Measurements from ENCODE around the gene IQGAP1. TPM values are rescaled to one million over a fixed set of nuclear protein-coding genes. Genes with fewer than 3 reads are reported as not detected.
A peak's percentile ranks its signal among the peaks of the same experiment; 100 is the strongest.

Gene IQGAP1
- total RNA-seq, 4 donors from 2014 or later: 238 to 358 (median 282) TPM

DNA sequence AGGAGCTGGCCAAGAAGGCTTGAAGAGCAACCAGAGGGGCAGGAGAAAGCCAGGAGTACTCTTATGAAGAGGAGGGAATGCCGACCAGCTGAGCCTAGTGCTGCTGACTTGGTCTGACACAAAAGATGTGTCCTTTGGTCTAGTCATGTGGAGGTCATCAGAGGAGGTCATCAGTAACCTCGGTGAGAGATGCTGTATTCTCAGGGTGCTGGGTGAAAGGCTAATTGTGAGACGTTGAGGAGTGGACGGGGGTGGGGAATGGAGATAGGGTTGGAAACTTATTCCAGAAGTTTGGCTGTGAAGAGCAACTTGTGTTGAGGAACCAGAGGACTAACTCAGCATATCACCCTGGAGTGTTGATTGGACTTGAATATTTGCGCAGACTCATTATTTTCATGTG lies 147.2 kb downstream of the IQGAP1 start:
- H3K36me3 ChIP-seq: peaks cover 0 to 5% (median 2%) of the 10 kb centered on the region in 3 donors
- peaks cover 0 to 59% (median 14%) of the 10 kb centered on the region in 4 donors for H3K4me1 ChIP-seq
- no peak overlapping the region for H3K4me3 ChIP-seq
- DNase-seq (ENCODE audit: low spot score in 2 of 2): no peak
- 60 to 65% methylated on average over 5 of the region's 5 CpGs for WGBS, 2 donors
- H3K27me3 ChIP-seq: no peaks in the 10 kb centered on the region
- H3K27ac ChIP-seq: peak overlapping the region in 1 of 4 donors; percentile 15
- no peak for TF ChIP-seq EP300 (IDR thresholded peaks at IDR 0.05)
- no peak for TF ChIP-seq POLR2A (IDR thresholded peaks at IDR 0.05)
- TF ChIP-seq, protein P1, sequence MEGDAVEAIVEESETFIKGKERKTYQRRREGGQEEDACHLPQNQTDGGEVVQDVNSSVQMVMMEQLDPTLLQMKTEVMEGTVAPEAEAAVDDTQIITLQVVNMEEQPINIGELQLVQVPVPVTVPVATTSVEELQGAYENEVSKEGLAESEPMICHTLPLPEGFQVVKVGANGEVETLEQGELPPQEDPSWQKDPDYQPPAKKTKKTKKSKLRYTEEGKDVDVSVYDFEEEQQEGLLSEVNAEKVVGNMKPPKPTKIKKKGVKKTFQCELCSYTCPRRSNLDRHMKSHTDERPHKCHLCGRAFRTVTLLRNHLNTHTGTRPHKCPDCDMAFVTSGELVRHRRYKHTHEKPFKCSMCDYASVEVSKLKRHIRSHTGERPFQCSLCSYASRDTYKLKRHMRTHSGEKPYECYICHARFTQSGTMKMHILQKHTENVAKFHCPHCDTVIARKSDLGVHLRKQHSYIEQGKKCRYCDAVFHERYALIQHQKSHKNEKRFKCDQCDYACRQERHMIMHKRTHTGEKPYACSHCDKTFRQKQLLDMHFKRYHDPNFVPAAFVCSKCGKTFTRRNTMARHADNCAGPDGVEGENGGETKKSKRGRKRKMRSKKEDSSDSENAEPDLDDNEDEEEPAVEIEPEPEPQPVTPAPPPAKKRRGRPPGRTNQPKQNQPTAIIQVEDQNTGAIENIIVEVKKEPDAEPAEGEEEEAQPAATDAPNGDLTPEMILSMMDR (IDR thresholded peaks at IDR 0.05): no peak
- no peaks in the 10 kb centered on the region for H3K9me3 ChIP-seq

DNA sequence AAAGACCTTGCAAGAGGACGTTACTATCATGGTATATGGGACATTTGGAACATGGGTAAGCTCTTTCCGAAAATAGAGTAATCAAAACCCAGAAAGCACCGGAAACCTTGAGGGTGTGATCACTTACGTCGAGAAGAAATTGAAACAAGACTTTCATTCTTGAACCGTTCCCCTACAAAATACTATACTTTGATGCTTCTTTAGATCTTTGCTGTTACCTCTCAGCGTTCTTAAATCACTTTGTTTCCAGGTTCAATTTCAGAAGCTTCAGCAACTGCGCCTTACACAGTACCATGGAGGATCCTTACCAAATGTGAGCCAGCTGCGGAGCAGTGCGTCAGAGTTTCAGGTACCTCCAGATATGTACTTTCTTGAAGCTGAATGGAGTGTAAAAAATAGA lies 151.7 kb downstream of the IQGAP1 start:
- Histone ChIP-seq H3K36me3 (peaks cover 0 to 27% (median 2%) of the 10 kb centered on the region in 3 donors), H3K9me3 (no peaks in the 10 kb centered on the region), H3K4me3 (no peak overlapping the region), H3K4me1 (peaks cover 0 to 25% (median 2%) of the 10 kb centered on the region in 4 donors), H3K27ac (no peak overlapping the region), H3K27me3 (no peaks in the 10 kb centered on the region)
- DNase-seq (ENCODE audit: low spot score in 2 of 2): no peak
- 88 to 92% methylated on average over 10 of the region's 10 CpGs for WGBS, 2 donors
- TF ChIP-seq POLR2A (IDR thresholded peaks at IDR 0.05) (no peak), EP300 (IDR thresholded peaks at IDR 0.05) (no peak)
- TF ChIP-seq, protein P1 (IDR thresholded peaks at IDR 0.05): no peak

DNA sequence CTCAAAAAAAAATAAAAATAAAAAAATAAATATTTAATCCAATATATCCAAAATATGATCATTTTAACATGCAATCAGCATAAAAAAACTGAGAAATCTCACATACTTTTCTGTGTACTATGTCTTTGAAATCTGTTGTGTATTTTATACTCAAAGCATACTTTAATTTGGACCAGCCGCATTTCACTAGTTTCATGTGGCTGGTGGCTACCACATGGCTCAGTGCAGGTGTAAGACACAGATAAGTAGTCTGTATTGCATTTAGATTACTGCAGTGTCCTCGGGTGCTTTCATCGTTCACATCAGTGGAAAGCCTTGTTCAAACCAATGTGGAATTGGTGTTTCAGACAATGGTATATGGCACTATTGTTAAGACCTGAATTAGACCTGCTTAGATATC lies 152.7 kb downstream of the IQGAP1 start:
- H3K27me3 ChIP-seq: no peaks in the 10 kb centered on the region
- H3K4me1 ChIP-seq: peaks cover 0 to 17% (median under 1%) of the 10 kb centered on the region in 4 donors
- no peak for DNase-seq (ENCODE audit: low spot score in 2 of 2)
- TF ChIP-seq POLR2A (IDR thresholded peaks at IDR 0.05) (no peak), EP300 (IDR thresholded peaks at IDR 0.05) (no peak)
- TF ChIP-seq, protein P1 (IDR thresholded peaks at IDR 0.05): no peak
- WGBS, 2 donors: 79 to 82% methylated on average over 3 of the region's 3 CpGs
- H3K9me3 ChIP-seq: no peaks in the 10 kb centered on the region
- H3K36me3 ChIP-seq: peaks cover 0 to 27% (median 2%) of the 10 kb centered on the region in 3 donors
- no peak overlapping the region for H3K4me3 ChIP-seq
- no peak overlapping the region for H3K27ac ChIP-seq

DNA sequence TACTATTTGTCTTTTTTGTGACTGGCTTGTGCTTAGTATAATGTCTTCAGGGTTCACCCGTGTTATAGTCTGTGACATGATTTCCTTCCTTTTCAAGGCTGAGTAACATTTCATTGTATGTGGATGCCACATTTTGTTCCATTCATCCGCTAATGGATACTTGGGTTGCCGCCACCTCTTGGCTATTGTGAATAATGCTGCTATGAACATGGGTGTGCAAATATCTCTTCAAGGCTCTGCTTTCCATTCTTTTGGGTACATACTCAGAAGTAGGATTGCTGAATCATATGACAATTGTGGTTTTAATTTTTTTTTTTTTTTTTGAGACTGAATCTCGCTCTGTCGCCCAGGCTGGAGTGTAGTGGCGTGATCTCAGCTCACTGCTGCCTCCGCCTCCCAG lies 157.1 kb downstream of the IQGAP1 start:
- no peak overlapping the region for H3K4me3 ChIP-seq
- TF ChIP-seq, protein P1 (IDR thresholded peaks at IDR 0.05): no peak
- TF ChIP-seq POLR2A (IDR thresholded peaks at IDR 0.05): no peak
- no peak for TF ChIP-seq EP300 (IDR thresholded peaks at IDR 0.05)
- H3K9me3 ChIP-seq: no peaks in the 10 kb centered on the region
- peaks cover 0 to 2% (median 0%) of the 10 kb centered on the region in 4 donors for H3K4me1 ChIP-seq
- no peaks in the 10 kb centered on the region for H3K27me3 ChIP-seq
- 90 to 92% methylated on average over 7 of the region's 7 CpGs for WGBS, 2 donors
- no peak overlapping the region for H3K27ac ChIP-seq
- no peak for DNase-seq (ENCODE audit: low spot score in 2 of 2)
- peaks cover 0 to 34% (median 0%) of the 10 kb centered on the region in 3 donors for H3K36me3 ChIP-seq

DNA sequence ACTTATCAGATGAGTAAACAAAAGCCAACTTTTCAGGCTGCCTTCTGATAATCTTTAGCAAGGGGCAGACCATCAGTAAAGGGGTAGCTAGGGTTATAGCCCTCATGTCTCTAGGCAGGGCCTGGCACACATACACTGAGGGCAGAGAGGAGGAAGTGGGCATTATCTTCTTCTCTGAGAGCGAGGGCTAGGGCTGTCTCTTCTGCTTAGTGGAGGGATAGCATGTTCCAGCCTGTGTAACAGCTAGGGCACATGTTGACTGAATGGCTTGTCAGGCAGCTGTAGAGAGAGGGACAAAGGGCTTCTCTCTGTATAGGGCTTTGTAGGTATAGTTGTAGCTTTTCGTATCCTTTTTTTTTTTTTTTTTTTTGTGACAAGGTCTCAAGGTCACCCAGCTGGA lies 159.5 kb downstream of the IQGAP1 start:
- WGBS, 2 donors: 72 to 79% methylated on average over 2 of the region's 2 CpGs
- Histone ChIP-seq H3K9me3 (no peaks in the 10 kb centered on the region), H3K4me3 (no peak overlapping the region), H3K27ac (peak overlapping the region in 1 of 4 donors; percentile 10), H3K36me3 (peaks cover 0 to 19% (median 0%) of the 10 kb centered on the region in 3 donors), H3K27me3 (no peaks in the 10 kb centered on the region), H3K4me1 (peaks cover 0 to 24% (median 12%) of the 10 kb centered on the region in 4 donors)
- TF ChIP-seq EP300 (IDR thresholded peaks at IDR 0.05) (no peak), POLR2A (IDR thresholded peaks at IDR 0.05) (no peak)
- TF ChIP-seq, protein P1 (IDR thresholded peaks at IDR 0.05): no peak
- DNase-seq (ENCODE audit: low spot score in 2 of 2): no peak
